Skeletal muscle satellite cell (primary cell): ENCODE measurements around the gene TTLL5.
A peak's percentile ranks its signal among the peaks of the same experiment; 100 is the strongest.

Experiments used
- H3K27me3 ChIP-seq: 2 replicates; pipeline ENCODE4 v1.7.0; 2013; ENCODE audit warnings: low read length; ENCODE audit not compliant: control insufficient read depth, insufficient read depth
- H3K36me3 ChIP-seq: 2 replicates; pipeline ENCODE4 v1.7.0; 2013; ENCODE audit warnings: mild to moderate bottlenecking, control low read depth, low read length; ENCODE audit not compliant: insufficient read depth
- H3K4me1 ChIP-seq: 2 replicates; pipeline ENCODE4 v1.7.0; 2013; ENCODE audit warnings: low read length; ENCODE audit not compliant: control insufficient read depth, insufficient read depth
- H3K4me2 ChIP-seq: 2 replicates; pipeline ENCODE4 v1.7.0; 2013; ENCODE audit warnings: mild to moderate bottlenecking, low read length
- H3K4me3 ChIP-seq: 2 replicates; pipeline ENCODE4 v1.7.0; 2013; ENCODE audit warnings: low read length
- H3K9ac ChIP-seq: 2 replicates; pipeline ENCODE4 v1.7.0; 2013; ENCODE audit warnings: mild to moderate bottlenecking, low read depth, low read length, moderate library complexity
- H3K9me3 ChIP-seq: replicated peaks from 2 replicates; pipeline ENCODE4 v1.7.0; 2013; ENCODE audit warnings: mild to moderate bottlenecking, control low read depth, low read length

Gene TTLL5

GRCh38 chr14:75703467-75703866, 42.4 kb downstream of the TTLL5 start:
- Histone ChIP-seq H3K4me2 (no peak overlapping the region), H3K4me1 (no peaks in the 10 kb centered on the region), H3K9ac (no peak overlapping the region), H3K27me3 (no peaks in the 10 kb centered on the region), H3K9me3 (no peaks in the 10 kb centered on the region), H3K4me3 (no peak overlapping the region), H3K36me3 (peaks cover 6% of the 10 kb centered on the region)

DNA sequence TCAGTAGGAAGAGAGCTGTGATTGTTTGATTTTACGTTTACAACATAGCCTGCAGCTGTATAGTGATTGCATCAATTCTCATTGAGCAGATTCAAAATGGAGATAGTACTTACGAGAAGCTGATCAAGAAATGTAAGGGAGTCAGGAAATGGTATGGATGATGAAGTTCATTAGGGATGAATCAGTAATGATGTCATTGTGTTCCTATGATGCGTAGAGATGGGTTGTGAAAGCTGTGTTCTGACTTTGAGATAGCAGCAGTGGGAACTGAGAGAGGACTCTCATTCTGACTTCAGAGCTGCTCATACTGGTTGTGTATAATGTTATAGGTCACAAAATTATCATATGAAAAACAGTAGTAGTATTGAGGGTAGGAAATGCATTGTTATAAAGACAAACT, 44.0 kb downstream of the TTLL5 start:
- H3K27me3 ChIP-seq = no peaks in the 10 kb centered on the region
- peaks cover 5% of the 10 kb centered on the region for H3K36me3 ChIP-seq
- H3K9me3 ChIP-seq = no peaks in the 10 kb centered on the region
- no peak overlapping the region for H3K4me3 ChIP-seq
- no peaks in the 10 kb centered on the region for H3K4me1 ChIP-seq
- H3K9ac ChIP-seq = no peak overlapping the region
- H3K4me2 ChIP-seq = no peak overlapping the region

- H3K36me3 ChIP-seq = no peaks in the 10 kb centered on the region
- no peak overlapping the region for H3K4me2 ChIP-seq
- H3K4me3 ChIP-seq = no peak overlapping the region
- H3K27me3 ChIP-seq = no peaks in the 10 kb centered on the region
- no peak overlapping the region for H3K9ac ChIP-seq
- H3K4me1 ChIP-seq = peaks cover 12% of the 10 kb centered on the region
- H3K9me3 ChIP-seq = no peaks in the 10 kb centered on the region
Observed at GRCh38 chr14:75709207-75709812, 48.3 kb downstream of the TTLL5 start.

GRCh38 chr14:75711105-75711795, 50.2 kb downstream of the TTLL5 start:
- H3K9ac ChIP-seq = peak overlapping the region; percentile 42
- H3K27me3 ChIP-seq = no peaks in the 10 kb centered on the region
- no peaks in the 10 kb centered on the region for H3K9me3 ChIP-seq
- H3K36me3 ChIP-seq = no peaks in the 10 kb centered on the region
- H3K4me1 ChIP-seq = peaks cover 19% of the 10 kb centered on the region
- peak overlapping the region; percentile 54 for H3K4me2 ChIP-seq
- H3K4me3 ChIP-seq = peak overlapping the region; percentile 37

DNA sequence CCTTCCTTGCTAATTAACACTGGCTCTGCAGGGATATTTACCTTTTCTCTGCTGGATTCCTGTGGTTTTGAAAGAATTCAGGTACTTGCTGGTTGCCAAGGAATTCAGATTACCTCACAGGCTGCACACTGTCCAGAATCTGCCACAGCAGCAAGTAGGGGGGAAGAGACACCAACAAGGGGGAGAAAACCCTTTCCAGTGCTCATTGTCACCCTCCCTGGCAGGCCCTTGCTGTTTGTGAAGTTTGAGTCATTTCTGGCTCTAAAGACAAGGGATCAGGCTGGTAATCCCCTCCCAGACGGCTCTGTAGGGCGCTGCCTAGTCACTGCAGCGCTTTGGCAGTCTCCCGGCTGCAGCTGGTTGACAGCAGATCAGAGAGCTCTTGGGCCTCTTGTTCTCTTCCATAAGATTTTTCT, 50.8 kb downstream of the TTLL5 start:
- Histone ChIP-seq H3K9me3 (no peaks in the 10 kb centered on the region), H3K4me1 (peaks cover 23% of the 10 kb centered on the region), H3K36me3 (no peaks in the 10 kb centered on the region), H3K27me3 (no peaks in the 10 kb centered on the region), H3K4me2 (peak overlapping the region; percentile 54), H3K9ac (peak overlapping the region; percentile 42), H3K4me3 (peak overlapping the region; percentile 37)

GRCh38 chr14:75714991-75715390, 53.9 kb downstream of the TTLL5 start:
- no peak overlapping the region for H3K4me3 ChIP-seq
- no peak overlapping the region for H3K4me2 ChIP-seq
- H3K9me3 ChIP-seq = no peaks in the 10 kb centered on the region
- H3K4me1 ChIP-seq = peaks cover 23% of the 10 kb centered on the region
- no peak overlapping the region for H3K9ac ChIP-seq
- H3K27me3 ChIP-seq = no peaks in the 10 kb centered on the region
- H3K36me3 ChIP-seq = peaks cover 12% of the 10 kb centered on the region

GRCh38 chr14:75715926-75716780, 55.1 kb downstream of the TTLL5 start:
- Histone ChIP-seq H3K9ac (no peak overlapping the region), H3K27me3 (no peaks in the 10 kb centered on the region), H3K4me2 (peak overlapping the region; percentile 35), H3K4me1 (peaks cover 23% of the 10 kb centered on the region), H3K36me3 (peaks cover 17% of the 10 kb centered on the region), H3K9me3 (no peaks in the 10 kb centered on the region), H3K4me3 (no peak overlapping the region)

- Histone ChIP-seq H3K36me3 (peaks cover 24% of the 10 kb centered on the region), H3K4me3 (no peak overlapping the region), H3K4me2 (no peak overlapping the region), H3K9me3 (no peaks in the 10 kb centered on the region), H3K27me3 (no peaks in the 10 kb centered on the region), H3K4me1 (peaks cover 10% of the 10 kb centered on the region), H3K9ac (no peak overlapping the region)
Observed at GRCh38 chr14:75717729-75718128, 56.7 kb downstream of the TTLL5 start.

- H3K4me3 ChIP-seq = no peak overlapping the region
- H3K4me2 ChIP-seq = no peak overlapping the region
- no peaks in the 10 kb centered on the region for H3K27me3 ChIP-seq
- peaks cover 10% of the 10 kb centered on the region for H3K4me1 ChIP-seq
- peaks cover 24% of the 10 kb centered on the region for H3K36me3 ChIP-seq
- no peaks in the 10 kb centered on the region for H3K9me3 ChIP-seq
- H3K9ac ChIP-seq = no peak overlapping the region
Observed at GRCh38 chr14:75718199-75718598, 57.2 kb downstream of the TTLL5 start.

DNA sequence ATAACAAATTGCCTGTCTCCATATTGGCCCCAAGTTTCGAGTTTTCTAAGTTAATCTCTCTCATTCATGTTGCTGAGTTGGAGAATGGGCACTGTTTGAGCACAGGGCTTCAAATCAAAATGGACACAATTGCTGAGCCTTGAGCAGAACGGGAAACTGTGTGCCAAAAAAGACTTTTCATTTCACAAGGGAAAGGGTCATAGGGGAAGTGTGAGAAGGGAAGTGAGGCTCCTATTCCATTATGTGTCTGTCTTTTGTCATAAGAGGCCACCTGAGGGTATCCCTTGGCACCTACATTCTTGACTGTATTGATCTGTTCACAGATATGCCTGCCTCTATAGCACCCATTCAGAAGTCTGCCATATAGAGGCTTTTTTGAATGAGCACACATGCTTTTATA, 59.1 kb downstream of the TTLL5 start:
- Histone ChIP-seq H3K9me3 (no peaks in the 10 kb centered on the region), H3K4me2 (no peak overlapping the region), H3K4me3 (no peak overlapping the region), H3K9ac (no peak overlapping the region), H3K36me3 (peaks cover 24% of the 10 kb centered on the region), H3K27me3 (no peaks in the 10 kb centered on the region), H3K4me1 (peaks cover 17% of the 10 kb centered on the region)

DNA sequence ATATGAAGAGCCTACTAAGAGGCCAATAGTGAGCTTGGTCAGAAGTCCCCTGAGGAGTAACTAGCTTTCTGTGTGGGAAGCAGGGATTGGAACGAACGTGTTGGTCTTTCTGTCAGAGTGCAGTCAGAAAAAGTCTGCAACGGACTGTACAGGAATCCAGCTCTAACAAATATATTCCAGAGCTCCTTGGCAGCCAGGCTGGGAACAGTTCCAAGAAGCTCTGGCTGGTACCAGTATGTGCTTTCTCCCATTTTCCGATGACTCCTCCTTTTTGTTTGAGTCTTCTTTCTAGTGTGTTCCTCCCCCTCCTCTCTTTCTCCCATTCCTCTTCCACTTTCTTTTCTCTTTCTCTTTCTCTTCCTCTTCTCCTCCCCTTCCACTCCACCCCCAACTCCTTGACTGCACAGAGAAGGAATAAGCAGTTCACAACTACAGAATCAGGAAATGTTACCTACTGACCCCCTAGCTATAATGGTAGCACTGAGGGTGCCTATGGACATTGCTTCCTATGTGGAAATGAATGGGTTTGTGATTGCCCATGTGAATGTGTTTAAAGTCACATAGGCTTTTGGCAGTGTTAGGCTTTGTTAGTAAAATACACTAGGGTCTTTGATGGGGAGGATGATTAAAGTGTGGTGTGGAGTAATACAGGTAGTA, 59.9 kb downstream of the TTLL5 start:
- no peak overlapping the region for H3K4me3 ChIP-seq
- peaks cover 24% of the 10 kb centered on the region for H3K36me3 ChIP-seq
- H3K4me1 ChIP-seq = peaks cover 20% of the 10 kb centered on the region
- no peak overlapping the region for H3K4me2 ChIP-seq
- no peaks in the 10 kb centered on the region for H3K27me3 ChIP-seq
- no peak overlapping the region for H3K9ac ChIP-seq
- H3K9me3 ChIP-seq = no peaks in the 10 kb centered on the region
